Ishikawa (cell line): ENCODE data around the gene KCNK2.

ENCODE experiments used
- CEBPB ChIP-seq: IDR thresholded peaks from 2 replicates; pipeline ENCODE4 v1.6.1; 2012
- CREB1 ChIP-seq: IDR thresholded peaks from 2 replicates; pipeline ENCODE4 v1.6.1; 2012; ENCODE audit warnings: low read depth
- EGR1 ChIP-seq: IDR thresholded peaks from 2 replicates; pipeline ENCODE4 v1.6.1; 2012
- EP300 ChIP-seq: IDR thresholded peaks from 2 replicates; pipeline ENCODE4 v1.6.1; 2012; ENCODE audit warnings: borderline replicate concordance
- FOXM1 ChIP-seq: IDR thresholded peaks from 2 replicates; pipeline ENCODE4 v1.6.1; 2012; ENCODE audit warnings: low read depth, borderline replicate concordance
- NFIC ChIP-seq: IDR thresholded peaks from 2 replicates; pipeline ENCODE4 v1.6.1; 2012
- TCF12 ChIP-seq: IDR thresholded peaks from 2 replicates; pipeline ENCODE4 v1.6.1; 2012; ENCODE audit warnings: low read depth
- TEAD4 ChIP-seq: IDR thresholded peaks from 2 replicates; pipeline ENCODE4 v1.6.1; 2012
- YY1 ChIP-seq: IDR thresholded peaks from 2 replicates; pipeline ENCODE4 v1.6.1; 2012; ENCODE audit warnings: low read depth
- ZBTB7A ChIP-seq: IDR thresholded peaks from 2 replicates; pipeline ENCODE4 v1.6.1; 2012; ENCODE audit warnings: low read depth
- TF ChIP-seq, protein P1 (sequence below): IDR thresholded peaks from 2 replicates; pipeline ENCODE4 v1.6.1; 2012
- TF ChIP-seq, protein P2 (sequence below): IDR thresholded peaks from 2 replicates; pipeline ENCODE4 v1.6.1; 2012; ENCODE audit warnings: low read depth, mild to moderate bottlenecking
- TF ChIP-seq, protein P3 (sequence below): IDR thresholded peaks from 2 replicates; pipeline ENCODE4 v1.6.1; 2012

DNA sequence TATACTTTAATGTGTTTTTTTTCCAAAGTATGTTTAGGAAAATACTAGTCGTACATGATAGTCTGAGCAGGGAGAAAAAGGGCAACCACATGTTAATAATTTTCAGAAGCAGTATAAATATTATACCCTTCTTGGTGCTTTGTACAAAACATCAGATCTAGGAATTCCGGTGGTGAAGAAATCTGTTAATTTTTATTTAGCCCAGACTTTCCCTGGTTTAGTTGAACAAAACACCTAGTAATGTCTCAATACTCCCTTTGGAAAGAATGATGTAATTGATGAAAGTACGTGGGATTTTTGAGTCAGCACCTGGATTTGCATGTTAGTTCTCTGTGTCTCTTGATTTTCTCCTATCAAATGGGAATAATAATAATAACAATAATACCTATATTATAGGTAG, 38.4 kb upstream of the KCNK2 start:
- TF ChIP-seq TEAD4 (no peak), CREB1 (no peak), YY1 (no peak), ZBTB7A (no peak), EP300 (no peak), CEBPB (no peak), NFIC (no peak), EGR1 (no peak), FOXM1 (no peak), TCF12 (no peak)
- TF ChIP-seq, protein P1, sequence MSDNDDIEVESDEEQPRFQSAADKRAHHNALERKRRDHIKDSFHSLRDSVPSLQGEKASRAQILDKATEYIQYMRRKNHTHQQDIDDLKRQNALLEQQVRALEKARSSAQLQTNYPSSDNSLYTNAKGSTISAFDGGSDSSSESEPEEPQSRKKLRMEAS = no peak
- TF ChIP-seq, protein P2, sequence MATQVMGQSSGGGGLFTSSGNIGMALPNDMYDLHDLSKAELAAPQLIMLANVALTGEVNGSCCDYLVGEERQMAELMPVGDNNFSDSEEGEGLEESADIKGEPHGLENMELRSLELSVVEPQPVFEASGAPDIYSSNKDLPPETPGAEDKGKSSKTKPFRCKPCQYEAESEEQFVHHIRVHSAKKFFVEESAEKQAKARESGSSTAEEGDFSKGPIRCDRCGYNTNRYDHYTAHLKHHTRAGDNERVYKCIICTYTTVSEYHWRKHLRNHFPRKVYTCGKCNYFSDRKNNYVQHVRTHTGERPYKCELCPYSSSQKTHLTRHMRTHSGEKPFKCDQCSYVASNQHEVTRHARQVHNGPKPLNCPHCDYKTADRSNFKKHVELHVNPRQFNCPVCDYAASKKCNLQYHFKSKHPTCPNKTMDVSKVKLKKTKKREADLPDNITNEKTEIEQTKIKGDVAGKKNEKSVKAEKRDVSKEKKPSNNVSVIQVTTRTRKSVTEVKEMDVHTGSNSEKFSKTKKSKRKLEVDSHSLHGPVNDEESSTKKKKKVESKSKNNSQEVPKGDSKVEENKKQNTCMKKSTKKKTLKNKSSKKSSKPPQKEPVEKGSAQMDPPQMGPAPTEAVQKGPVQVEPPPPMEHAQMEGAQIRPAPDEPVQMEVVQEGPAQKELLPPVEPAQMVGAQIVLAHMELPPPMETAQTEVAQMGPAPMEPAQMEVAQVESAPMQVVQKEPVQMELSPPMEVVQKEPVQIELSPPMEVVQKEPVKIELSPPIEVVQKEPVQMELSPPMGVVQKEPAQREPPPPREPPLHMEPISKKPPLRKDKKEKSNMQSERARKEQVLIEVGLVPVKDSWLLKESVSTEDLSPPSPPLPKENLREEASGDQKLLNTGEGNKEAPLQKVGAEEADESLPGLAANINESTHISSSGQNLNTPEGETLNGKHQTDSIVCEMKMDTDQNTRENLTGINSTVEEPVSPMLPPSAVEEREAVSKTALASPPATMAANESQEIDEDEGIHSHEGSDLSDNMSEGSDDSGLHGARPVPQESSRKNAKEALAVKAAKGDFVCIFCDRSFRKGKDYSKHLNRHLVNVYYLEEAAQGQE = no peak
- TF ChIP-seq, protein P3, sequence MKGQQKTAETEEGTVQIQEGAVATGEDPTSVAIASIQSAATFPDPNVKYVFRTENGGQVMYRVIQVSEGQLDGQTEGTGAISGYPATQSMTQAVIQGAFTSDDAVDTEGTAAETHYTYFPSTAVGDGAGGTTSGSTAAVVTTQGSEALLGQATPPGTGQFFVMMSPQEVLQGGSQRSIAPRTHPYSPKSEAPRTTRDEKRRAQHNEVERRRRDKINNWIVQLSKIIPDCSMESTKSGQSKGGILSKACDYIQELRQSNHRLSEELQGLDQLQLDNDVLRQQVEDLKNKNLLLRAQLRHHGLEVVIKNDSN = no peak
